Keratinocyte (primary cell): ENCODE measurements around the gene FHIT. TPM values are rescaled to one million over a fixed set of nuclear protein-coding genes. Genes with fewer than 3 reads are reported as not detected.

Experiments
- DNase-seq: peaks from one replicate; pipeline ENCODE4 v3.0.0-alpha.2; 2011; ENCODE audit warnings: low read depth, missing footprints, low spot score
- FAIRE-seq: peaks from 2 replicates; lab custom pipeline; 2011; peaks lifted over from hg19 to GRCh38; lab: Jason Lieb, UNC
- H2AFZ ChIP-seq: 2 replicates; pipeline ENCODE4 v1.6.0; 2012; ENCODE audit warnings: low read length, control low read depth, inconsistent platforms; ENCODE audit not compliant: control insufficient read depth
- H3K27ac ChIP-seq: 2 replicates; pipeline ENCODE4 v1.5.1; 2011; ENCODE audit warnings: low read length; ENCODE audit not compliant: control insufficient read depth, insufficient read depth
- H3K27me3 ChIP-seq: 3 replicates; pipeline ENCODE4 v1.6.0; 2011; ENCODE audit warnings: low read length; ENCODE audit not compliant: control insufficient read depth, insufficient read depth; ENCODE audit errors: extremely low read depth
- H3K36me3 ChIP-seq, 2 experiments: 2 replicates in 1 of 2; 3 replicates in 1 of 2; pipeline ENCODE4 v1.5.1; 2011; ENCODE audit warnings: low read length in 2 of 2, mild to moderate bottlenecking in 1 of 2; ENCODE audit not compliant: control insufficient read depth in 2 of 2, insufficient read depth in 2 of 2; ENCODE audit errors: extremely low read depth in 1 of 2
- H3K4me1 ChIP-seq: 3 replicates; pipeline ENCODE4 v1.5.1; 2011; ENCODE audit warnings: low read length; ENCODE audit not compliant: control insufficient read depth, insufficient read depth; ENCODE audit errors: extremely low read depth
- H3K4me2 ChIP-seq: 3 replicates; pipeline ENCODE4 v1.6.0; 2011; ENCODE audit warnings: low read depth, low read length; ENCODE audit not compliant: control insufficient read depth, insufficient read depth; ENCODE audit errors: extremely low read depth
- H3K4me3 ChIP-seq, 3 experiments: fragments of 200-600 bp in 1 of 3; sonication (generic) in 1 of 3; 2 replicates in 2 of 3; 3 replicates in 1 of 3; pipeline ENCODE4 v1.5.1; 2011 to 2016; ENCODE audit warnings: low read length in 3 of 3, mild to moderate bottlenecking in 3 of 3, control low read depth in 2 of 3, inconsistent platforms in 1 of 3, low read depth in 1 of 3, mixed read lengths in 1 of 3, mixed run types in 1 of 3, moderate library complexity in 1 of 3; ENCODE audit not compliant: control insufficient read depth in 2 of 3, insufficient read depth in 2 of 3; ENCODE audit errors: extremely low read depth in 1 of 3
- H3K79me2 ChIP-seq: 2 replicates; pipeline ENCODE4 v1.6.0; 2012; ENCODE audit warnings: low read length; ENCODE audit not compliant: control insufficient read depth, insufficient read depth
- H3K9ac ChIP-seq: 3 replicates; pipeline ENCODE4 v1.6.0; 2011; ENCODE audit warnings: low read length; ENCODE audit not compliant: control insufficient read depth, insufficient read depth; ENCODE audit errors: extremely low read depth
- H3K9me1 ChIP-seq: 3 replicates; pipeline ENCODE4 v1.6.0; 2011; ENCODE audit warnings: low read length; ENCODE audit not compliant: control insufficient read depth, insufficient read depth; ENCODE audit errors: extremely low read depth
- H3K9me3 ChIP-seq: 2 replicates; pipeline ENCODE4 v1.5.1; 2012; ENCODE audit warnings: low read depth, low read length; ENCODE audit not compliant: control insufficient read depth
- H4K20me1 ChIP-seq: 3 replicates; pipeline ENCODE4 v1.6.0; 2011; ENCODE audit warnings: low read length; ENCODE audit not compliant: control insufficient read depth, insufficient read depth; ENCODE audit errors: extremely low read depth
- EZH2 ChIP-seq: IDR thresholded peaks from one replicate; pipeline ENCODE4 v1.6.1; 2012; ENCODE audit warnings: inconsistent platforms, mild to moderate bottlenecking, low read length, moderate library complexity
- dilution Hi-C: fragments of 300-500 bp; cut with MboI; formaldehyde crosslinking; loops from one replicate; pipeline ENCODE4 v1.7.0; 2020; ENCODE audit warnings: low sequenced_read_pairs; ENCODE audit not compliant: extremely low pct_ligation_motif_present
- polyA plus RNA-seq, 5 experiments: library from polyadenylated mRNA; depleted of rRNA in 3 of 5; stranded (reverse) in 3 of 5; stranded (forward) in 1 of 5; unstranded in 1 of 5; fragments of >200 nt; gene quantifications; 1 replicate in 1 of 5; 2 replicates in 3 of 5; 3 replicates in 1 of 5; pipeline versions ENCODE4 v1.2.1 to v1.2.3, GENCODE V29; 2011 to 2012; ENCODE audit warnings: missing spikeins in 2 of 5, low read depth in 1 of 5, low replicate concordance in 1 of 5
- TF ChIP-seq, protein P1 (sequence below), 3 experiments: IDR thresholded peaks in 1 of 3; conservative IDR thresholded peaks in 1 of 3; optimal IDR thresholded peaks in 1 of 3; 2 replicates in 2 of 3; 3 replicates in 1 of 3; pipeline versions ENCODE3 to v1.5.1; 2011; ENCODE audit warnings: low read length in 3 of 3, mild to moderate bottlenecking in 3 of 3, moderate library complexity in 2 of 3, control low read depth in 1 of 3, inconsistent platforms in 1 of 3; ENCODE audit not compliant: insufficient read depth in 2 of 3; ENCODE audit errors: extremely low read depth in 1 of 3

FHIT gene
- polyA plus RNA-seq, 1 donor (not counting 4 experiments of a cell fraction or from before 2014, with no cell fraction given): 2.2 TPM

DNA sequence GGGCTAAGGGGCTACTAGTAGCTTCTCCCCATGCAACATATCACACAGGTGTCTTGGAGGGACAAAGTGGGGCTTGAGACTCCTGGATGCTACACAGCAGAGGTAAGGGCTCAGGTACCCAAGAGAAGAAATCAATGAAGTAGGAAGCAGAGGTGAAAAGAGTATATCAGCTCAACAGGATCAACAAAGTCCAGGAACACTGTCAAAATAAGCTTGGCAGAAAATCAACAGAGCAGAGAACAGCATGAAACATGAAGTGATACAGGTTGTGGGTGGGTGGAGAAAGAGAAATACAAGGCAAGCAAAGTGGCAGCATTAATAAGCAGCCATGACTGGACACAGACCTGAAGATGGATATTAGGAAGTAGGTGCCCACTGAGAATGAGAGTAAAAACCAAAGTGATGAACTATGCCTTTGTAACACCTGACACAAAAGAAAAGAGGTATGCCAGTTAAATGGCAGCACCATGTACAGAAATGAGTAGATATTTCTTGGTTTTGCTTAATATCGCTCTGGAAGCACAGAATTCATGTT lies 637.4 kb downstream of the FHIT start:
- dilution Hi-C loops: no loop called here
- Histone ChIP-seq H3K4me2 (no peak overlapping the region), H3K4me3 (no peak overlapping the region), H4K20me1 (no peaks in the 10 kb centered on the region), H3K9me1 (no peaks in the 10 kb centered on the region), H2AFZ (no peak overlapping the region), H3K79me2 (no peaks in the 10 kb centered on the region), H3K9ac (no peak overlapping the region), H3K27ac (no peak overlapping the region), H3K4me1 (no peaks in the 10 kb centered on the region), H3K27me3 (no peaks in the 10 kb centered on the region), H3K9me3 (no peaks in the 10 kb centered on the region), H3K36me3 (no peaks in the 10 kb centered on the region)
- no peak for FAIRE-seq
- no peak for DNase-seq
- TF ChIP-seq EZH2: no peak
- TF ChIP-seq, protein P1, sequence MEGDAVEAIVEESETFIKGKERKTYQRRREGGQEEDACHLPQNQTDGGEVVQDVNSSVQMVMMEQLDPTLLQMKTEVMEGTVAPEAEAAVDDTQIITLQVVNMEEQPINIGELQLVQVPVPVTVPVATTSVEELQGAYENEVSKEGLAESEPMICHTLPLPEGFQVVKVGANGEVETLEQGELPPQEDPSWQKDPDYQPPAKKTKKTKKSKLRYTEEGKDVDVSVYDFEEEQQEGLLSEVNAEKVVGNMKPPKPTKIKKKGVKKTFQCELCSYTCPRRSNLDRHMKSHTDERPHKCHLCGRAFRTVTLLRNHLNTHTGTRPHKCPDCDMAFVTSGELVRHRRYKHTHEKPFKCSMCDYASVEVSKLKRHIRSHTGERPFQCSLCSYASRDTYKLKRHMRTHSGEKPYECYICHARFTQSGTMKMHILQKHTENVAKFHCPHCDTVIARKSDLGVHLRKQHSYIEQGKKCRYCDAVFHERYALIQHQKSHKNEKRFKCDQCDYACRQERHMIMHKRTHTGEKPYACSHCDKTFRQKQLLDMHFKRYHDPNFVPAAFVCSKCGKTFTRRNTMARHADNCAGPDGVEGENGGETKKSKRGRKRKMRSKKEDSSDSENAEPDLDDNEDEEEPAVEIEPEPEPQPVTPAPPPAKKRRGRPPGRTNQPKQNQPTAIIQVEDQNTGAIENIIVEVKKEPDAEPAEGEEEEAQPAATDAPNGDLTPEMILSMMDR (optimal IDR thresholded peaks at IDR 0.05 in 1 of 3, IDR thresholded peaks at IDR 0.05 in 1 of 3, conservative IDR thresholded peaks at IDR 0.05 in 1 of 3; ENCODE audit: extremely low read depth in 1 of 3, insufficient read depth in 2 of 3, low read length in 3 of 3): no peak

DNA sequence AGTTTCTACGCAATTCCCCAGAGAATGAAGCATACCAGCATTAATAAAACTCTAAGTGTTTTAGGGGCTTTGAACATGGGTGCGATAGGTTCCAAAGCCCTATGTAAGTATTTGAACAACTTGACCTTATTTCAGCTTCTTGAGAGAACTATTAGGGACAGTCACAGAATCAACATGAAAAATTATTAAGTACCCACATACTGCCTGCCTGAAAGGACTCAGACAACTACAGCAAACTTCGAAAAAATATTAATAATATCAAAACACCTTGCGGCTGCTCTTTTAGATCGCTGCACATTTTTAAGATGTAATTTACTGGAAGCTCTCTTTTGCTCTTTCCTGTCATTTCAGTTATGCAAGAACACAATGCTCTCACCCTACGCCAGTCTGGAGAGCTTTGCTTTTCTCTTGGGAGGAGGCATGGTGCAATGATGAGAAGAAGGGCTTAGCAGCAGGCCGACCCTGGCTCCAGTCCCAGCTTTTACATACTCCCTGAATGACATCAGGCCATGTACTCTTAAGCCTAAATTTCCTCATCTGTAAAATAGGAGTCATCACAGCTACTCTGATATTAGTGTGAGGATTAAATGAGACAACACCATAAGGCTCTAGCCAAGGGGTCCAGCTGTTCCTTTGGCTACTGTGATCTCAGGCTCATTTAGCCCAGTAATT lies 640.7 kb downstream of the FHIT start:
- no peak for TF ChIP-seq EZH2
- TF ChIP-seq, protein P1 (optimal IDR thresholded peaks at IDR 0.05 in 1 of 3, IDR thresholded peaks at IDR 0.05 in 1 of 3, conservative IDR thresholded peaks at IDR 0.05 in 1 of 3; ENCODE audit: extremely low read depth in 1 of 3, insufficient read depth in 2 of 3, low read length in 3 of 3): no peak

More for the DNA sequence above, 640.7 kb downstream of the FHIT start:
- no peaks in the 10 kb centered on the region for H3K9me3 ChIP-seq
- no peak overlapping the region for H2AFZ ChIP-seq
- H3K27ac ChIP-seq: no peak overlapping the region
- no peak overlapping the region for H3K9ac ChIP-seq
- no peaks in the 10 kb centered on the region for H4K20me1 ChIP-seq
- FAIRE-seq: no peak
- dilution Hi-C loops: no loop called here
- H3K27me3 ChIP-seq: no peaks in the 10 kb centered on the region
- H3K4me3 ChIP-seq: no peak overlapping the region
- H3K4me1 ChIP-seq: no peaks in the 10 kb centered on the region
- H3K9me1 ChIP-seq: no peaks in the 10 kb centered on the region
- no peaks in the 10 kb centered on the region for H3K79me2 ChIP-seq
- DNase-seq: no peak
- H3K36me3 ChIP-seq: no peaks in the 10 kb centered on the region
- H3K4me2 ChIP-seq: no peak overlapping the region
